HAP-1 (cell line): ENCODE measurements around the gene SLC6A15.

Source experiments
- DNase-seq, 2 experiments: peaks; one replicate each; pipeline ENCODE4 v3.0.0-alpha.2; 2016 to 2020; ENCODE audit warnings: low spot score in 2 of 2
- H3K27me3 ChIP-seq: fragments of 250-450 bp; sonication (Bioruptor Pico); 2 replicates; pipeline ENCODE4 v1.5.1; 2020; ENCODE audit warnings: low read depth, mild to moderate bottlenecking, moderate library complexity
- H3K36me3 ChIP-seq: fragments of 250-450 bp; sonication (Bioruptor Pico); replicated peaks from 2 replicates; pipeline ENCODE4 v1.5.1; 2020; ENCODE audit warnings: mild to moderate bottlenecking
- H3K4me1 ChIP-seq: fragments of 250-450 bp; sonication (Bioruptor Pico); 2 replicates; pipeline ENCODE4 v1.5.1; 2020; ENCODE audit warnings: mild to moderate bottlenecking
- H3K4me3 ChIP-seq: fragments of 250-450 bp; sonication (Bioruptor Pico); 2 replicates; pipeline ENCODE4 v1.5.1; 2020; ENCODE audit warnings: mild to moderate bottlenecking, moderate library complexity
- H3K9me3 ChIP-seq: fragments of 250-450 bp; sonication (Bioruptor Pico); 2 replicates; pipeline ENCODE4 v1.5.1; 2020; ENCODE audit warnings: mild to moderate bottlenecking, moderate library complexity
- in situ Hi-C: fragments of 300-500 bp; cut with MboI; formaldehyde crosslinking; loops from 3 replicates; pipeline ENCODE4 v1.14.3; 2020; ENCODE audit warnings: low sequenced_read_pairs, inconsistent platforms, mixed read lengths

Gene SLC6A15

DNA sequence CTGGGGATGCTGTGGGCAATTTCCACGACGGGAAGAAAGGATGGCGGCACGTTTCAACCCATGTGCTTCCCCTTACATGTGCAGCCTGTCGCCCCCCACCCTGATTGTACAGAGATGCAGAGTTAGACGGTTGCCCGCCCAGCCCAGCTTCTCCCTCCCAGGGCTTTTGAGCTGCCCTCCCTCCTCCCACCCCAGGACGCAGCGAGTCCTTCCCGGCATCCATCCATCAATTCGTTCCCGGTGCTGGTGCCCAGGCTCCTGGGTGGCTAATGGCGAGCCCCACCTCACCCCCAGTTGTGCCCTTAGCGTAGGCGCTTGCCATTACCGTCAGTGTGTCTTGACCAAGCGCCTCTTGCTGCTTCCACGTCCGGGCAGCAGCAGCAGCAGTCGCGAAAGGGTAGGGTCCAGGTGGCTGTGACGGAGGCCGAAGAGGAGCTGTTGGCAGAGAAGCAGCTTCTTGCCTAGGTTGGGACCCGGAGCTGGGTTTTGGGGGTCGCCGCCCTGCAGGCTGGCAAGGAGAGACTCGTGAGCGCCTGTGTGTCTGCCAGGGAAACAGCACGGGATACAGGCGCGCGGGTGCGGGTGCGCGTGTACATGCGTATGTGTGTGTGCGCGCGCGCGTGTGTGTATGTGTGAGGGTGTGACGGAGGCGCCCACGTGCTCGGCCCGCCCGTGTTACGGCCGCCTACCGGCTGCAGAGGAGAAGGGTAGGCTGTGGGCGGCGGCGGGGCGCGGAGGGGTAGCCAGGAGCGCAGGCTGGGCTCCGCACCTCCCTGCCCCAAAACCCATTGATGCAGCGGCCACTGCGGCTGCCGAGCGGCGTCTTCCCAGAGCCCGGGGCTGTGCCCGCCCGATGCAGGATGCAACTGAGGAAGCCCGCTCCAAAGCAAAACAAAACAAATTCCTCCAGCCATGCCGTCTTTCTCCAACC is at the start of gene SLC6A15:
Gene SLC6A15, minus strand, starts transcription at position 602 of the 931 bp plus-strand sequence. CDS start 20,679 bp downstream, outside the sequence.
- DNase-seq, result no peak

GRCh38 chr12:84960918-84961317 is 48.3 kb upstream of the SLC6A15 start:
- in situ Hi-C loops, result no loop called here
- DNase-seq, result no peak
- Histone ChIP-seq H3K9me3 (no peaks in the 10 kb centered on the region), H3K36me3 (no peaks in the 10 kb centered on the region), H3K4me1 (no peaks in the 10 kb centered on the region), H3K27me3 (no peaks in the 10 kb centered on the region), H3K4me3 (no peak overlapping the region)

More for the DNA sequence above, at the start of gene SLC6A15:
- no peaks in the 10 kb centered on the region for H3K9me3 ChIP-seq
- peak within 1 kb of the TSS; percentile 42 for H3K4me3 ChIP-seq
- H3K36me3 ChIP-seq, result no peaks in the 10 kb centered on the region
- in situ Hi-C loops, result no loop called here
- no peaks in the 10 kb centered on the region for H3K4me1 ChIP-seq
- no peaks in the 10 kb centered on the region for H3K27me3 ChIP-seq

GRCh38 chr12:84955298-84955697 is 42.7 kb upstream of the SLC6A15 start:
- Histone ChIP-seq H3K36me3 (no peaks in the 10 kb centered on the region), H3K4me3 (no peak overlapping the region), H3K27me3 (no peaks in the 10 kb centered on the region), H3K4me1 (no peaks in the 10 kb centered on the region), H3K9me3 (no peaks in the 10 kb centered on the region)
- no peak for DNase-seq
- in situ Hi-C loops, result no loop called here

DNA sequence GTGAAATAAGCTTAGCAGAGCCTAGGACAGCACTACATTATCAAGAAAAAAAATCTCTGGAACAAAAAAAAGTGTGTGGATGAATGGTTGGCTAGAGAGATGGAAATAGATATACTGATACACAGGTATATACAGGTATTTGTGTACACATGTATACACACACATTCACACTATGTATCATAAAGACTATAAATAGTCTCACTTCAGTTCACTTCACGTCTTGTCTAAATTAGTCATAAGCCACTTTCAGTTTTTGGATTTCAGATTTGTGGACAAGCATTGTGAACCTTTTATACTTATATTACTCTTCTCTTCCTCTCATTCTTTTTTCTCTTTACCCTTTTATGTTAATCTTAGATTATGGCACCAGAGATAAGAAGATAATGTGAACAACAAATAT is 41.8 kb upstream of the SLC6A15 start:
- H3K27me3 ChIP-seq, result no peaks in the 10 kb centered on the region
- no peaks in the 10 kb centered on the region for H3K4me1 ChIP-seq
- DNase-seq, result no peak
- no peak overlapping the region for H3K4me3 ChIP-seq
- in situ Hi-C loops, result no loop called here
- H3K9me3 ChIP-seq, result no peaks in the 10 kb centered on the region
- no peaks in the 10 kb centered on the region for H3K36me3 ChIP-seq

- no peaks in the 10 kb centered on the region for H3K4me1 ChIP-seq
- no peaks in the 10 kb centered on the region for H3K27me3 ChIP-seq
- in situ Hi-C loops, result no loop called here
- H3K36me3 ChIP-seq, result no peaks in the 10 kb centered on the region
- DNase-seq, result no peak
- no peak overlapping the region for H3K4me3 ChIP-seq
- H3K9me3 ChIP-seq, result no peaks in the 10 kb centered on the region
These were observed 38.5 kb upstream of the SLC6A15 start for GRCh38 chr12:84950971-84951546.

- Histone ChIP-seq H3K36me3 (no peaks in the 10 kb centered on the region), H3K27me3 (no peaks in the 10 kb centered on the region; the same call in 1 of the 2 replicates), H3K4me1 (no peaks in the 10 kb centered on the region), H3K9me3 (no peaks in the 10 kb centered on the region), H3K4me3 (no peak overlapping the region)
- no peak for DNase-seq
- in situ Hi-C loops, result no loop called here
These were observed 34.2 kb upstream of the SLC6A15 start for GRCh38 chr12:84946753-84947152.

DNA sequence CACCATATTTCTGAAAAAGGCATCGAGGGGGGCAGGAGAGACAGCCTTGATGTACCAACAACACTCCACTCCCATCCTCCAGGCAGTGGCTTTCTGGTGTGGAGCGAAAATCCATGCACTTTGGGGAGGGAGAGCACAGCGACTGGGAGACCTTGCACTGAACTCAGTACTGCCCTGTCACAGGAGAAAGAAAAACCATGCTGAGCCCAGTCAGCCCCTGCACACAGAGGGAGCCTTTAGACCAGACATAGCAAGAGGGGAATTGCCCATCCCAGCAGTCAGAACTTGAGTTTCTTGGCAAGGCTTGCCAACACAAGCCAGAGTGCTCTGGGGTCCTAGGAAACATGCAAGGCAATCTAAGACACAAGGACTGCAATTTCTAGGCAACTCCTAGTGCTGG is 24.8 kb upstream of the SLC6A15 start:
- in situ Hi-C loops, result no loop called here
- no peaks in the 10 kb centered on the region for H3K9me3 ChIP-seq
- H3K36me3 ChIP-seq, result no peaks in the 10 kb centered on the region
- no peak overlapping the region for H3K4me3 ChIP-seq
- no peaks in the 10 kb centered on the region; the same call in 1 of the 2 replicates for H3K27me3 ChIP-seq
- DNase-seq, result no peak
- H3K4me1 ChIP-seq, result no peaks in the 10 kb centered on the region

- Histone ChIP-seq H3K4me3 (no peak overlapping the region), H3K4me1 (no peaks in the 10 kb centered on the region), H3K36me3 (no peaks in the 10 kb centered on the region), H3K9me3 (no peaks in the 10 kb centered on the region), H3K27me3 (no peaks in the 10 kb centered on the region)
- in situ Hi-C loops, result no loop called here
- no peak for DNase-seq
These were observed 16.9 kb upstream of the SLC6A15 start for GRCh38 chr12:84929501-84929900.

- Histone ChIP-seq H3K4me1 (no peaks in the 10 kb centered on the region), H3K9me3 (no peaks in the 10 kb centered on the region), H3K4me3 (no peak overlapping the region), H3K36me3 (no peaks in the 10 kb centered on the region), H3K27me3 (no peaks in the 10 kb centered on the region)
- in situ Hi-C loops, result no loop called here
- DNase-seq, result no peak
These were observed 12.4 kb upstream of the SLC6A15 start for GRCh38 chr12:84924981-84925380.

DNA sequence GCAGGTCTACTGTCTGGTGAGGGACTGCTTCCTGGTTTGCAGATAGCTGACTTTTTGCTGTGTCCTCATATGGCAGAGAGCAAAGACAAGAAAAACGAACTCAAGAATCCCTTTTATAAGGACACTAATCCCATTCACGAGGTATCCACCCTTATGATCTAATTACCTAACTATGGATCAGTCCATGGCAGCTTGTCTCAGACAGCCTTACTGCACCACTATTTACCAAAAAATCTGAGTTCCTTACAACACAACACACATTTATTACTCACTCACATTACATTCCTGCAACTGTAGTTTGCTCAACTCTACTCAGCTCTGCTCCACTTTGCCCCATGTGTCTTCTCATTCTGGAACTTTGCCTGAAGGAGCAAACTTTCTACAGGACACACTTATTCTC is 10.1 kb upstream of the SLC6A15 start:
- in situ Hi-C loops, result no loop called here
- no peak for DNase-seq
- no peaks in the 10 kb centered on the region for H3K27me3 ChIP-seq
- no peaks in the 10 kb centered on the region for H3K36me3 ChIP-seq
- no peaks in the 10 kb centered on the region for H3K4me1 ChIP-seq
- H3K4me3 ChIP-seq, result no peak overlapping the region
- no peaks in the 10 kb centered on the region for H3K9me3 ChIP-seq

- in situ Hi-C loops, result no loop called here
- Histone ChIP-seq H3K9me3 (no peaks in the 10 kb centered on the region), H3K4me1 (no peaks in the 10 kb centered on the region), H3K27me3 (no peaks in the 10 kb centered on the region), H3K4me3 (no peak overlapping the region), H3K36me3 (no peaks in the 10 kb centered on the region)
- no peak for DNase-seq
These were observed 7.7 kb upstream of the SLC6A15 start for GRCh38 chr12:84920331-84920730.

- Histone ChIP-seq H3K27me3 (no peaks in the 10 kb centered on the region), H3K4me3 (no peak overlapping the region), H3K4me1 (no peaks in the 10 kb centered on the region), H3K36me3 (no peaks in the 10 kb centered on the region), H3K9me3 (no peaks in the 10 kb centered on the region)
- in situ Hi-C loops, result no loop called here
- DNase-seq, result no peak
These were observed 6.7 kb upstream of the SLC6A15 start for GRCh38 chr12:84919271-84919670.

DNA sequence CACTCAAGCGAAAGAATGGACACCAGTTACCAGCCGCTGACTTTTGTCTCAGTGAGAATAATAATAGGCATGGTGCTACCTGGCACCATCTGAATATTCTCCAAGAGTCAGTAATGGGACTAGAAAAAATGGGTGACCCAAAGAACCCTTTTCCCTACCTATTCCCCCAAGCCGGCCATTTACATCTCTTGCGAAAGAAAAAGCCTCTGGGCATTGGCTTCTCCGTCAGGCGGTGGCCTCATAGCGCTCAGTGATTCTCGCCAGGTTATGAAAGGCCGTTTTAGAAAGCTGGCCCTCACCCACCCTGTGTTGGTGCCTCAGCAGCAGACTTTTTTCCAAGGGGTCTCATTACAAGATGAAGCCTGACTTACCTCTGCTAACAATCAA is 523 bp upstream of the SLC6A15 start:
- Histone ChIP-seq H3K4me3 (no peak overlapping the region), H3K9me3 (no peaks in the 10 kb centered on the region), H3K4me1 (no peaks in the 10 kb centered on the region), H3K36me3 (no peaks in the 10 kb centered on the region), H3K27me3 (no peaks in the 10 kb centered on the region)
- no peak for DNase-seq
- in situ Hi-C loops, result no loop called here
